ENCODE results near the gene BRMS1L. TPM values are rescaled to one million over a fixed set of nuclear protein-coding genes. Genes with fewer than 3 reads are reported as not detected.

Gene BRMS1L
- total RNA-seq, 1 experiment from 2014 or later = 8.0 TPM

- H3K36me3 ChIP-seq (ENCODE audit: low read depth) = no peaks in the 10 kb centered on the region
- H3K9me2 ChIP-seq (ENCODE audit: insufficient read depth) = no peaks in the 10 kb centered on the region
- H3K4me3 ChIP-seq = no peak overlapping the region
- CTCF ChIA-PET = no interaction called here
- H3K27me3 ChIP-seq (ENCODE audit: insufficient read depth, low read depth) = no peaks in the 10 kb centered on the region
- H3F3A ChIP-seq (ENCODE audit: insufficient read depth, low read depth) = no peaks in the 10 kb centered on the region
- H4K20me1 ChIP-seq (ENCODE audit: insufficient read depth) = no peaks in the 10 kb centered on the region
- intact Hi-C loops (cut with micrococcal nuclease; ENCODE audit: unreplicated experiment) = no loop called here
- H3K27ac ChIP-seq = no peak overlapping the region
- H3K4me1 ChIP-seq (replicated peaks; ENCODE audit: insufficient read depth) = no peaks in the 10 kb centered on the region
- no peak overlapping the region for H2AFZ ChIP-seq
- POLR2A ChIA-PET (ENCODE audit: unreplicated experiment) = no interaction called here
- no peak for DNase-seq
- TF ChIP-seq EZH2 (IDR thresholded peaks at IDR 0.05; ENCODE audit: low read depth) (no peak), CTCF (conservative IDR thresholded peaks at IDR 0.05) (no peak)
- no TSS peak for BruUV-seq (replicated peaks)
- no peaks in the 10 kb centered on the region for H3K9me3 ChIP-seq (ENCODE audit: insufficient read depth, low read depth)
- H3K79me2 ChIP-seq (ENCODE audit: low read depth) = no peaks in the 10 kb centered on the region
- no peak overlapping the region for H3K4me2 ChIP-seq
Observed at GRCh38 chr14:35855876-35856481, 29.8 kb downstream of the BRMS1L start.

DNA sequence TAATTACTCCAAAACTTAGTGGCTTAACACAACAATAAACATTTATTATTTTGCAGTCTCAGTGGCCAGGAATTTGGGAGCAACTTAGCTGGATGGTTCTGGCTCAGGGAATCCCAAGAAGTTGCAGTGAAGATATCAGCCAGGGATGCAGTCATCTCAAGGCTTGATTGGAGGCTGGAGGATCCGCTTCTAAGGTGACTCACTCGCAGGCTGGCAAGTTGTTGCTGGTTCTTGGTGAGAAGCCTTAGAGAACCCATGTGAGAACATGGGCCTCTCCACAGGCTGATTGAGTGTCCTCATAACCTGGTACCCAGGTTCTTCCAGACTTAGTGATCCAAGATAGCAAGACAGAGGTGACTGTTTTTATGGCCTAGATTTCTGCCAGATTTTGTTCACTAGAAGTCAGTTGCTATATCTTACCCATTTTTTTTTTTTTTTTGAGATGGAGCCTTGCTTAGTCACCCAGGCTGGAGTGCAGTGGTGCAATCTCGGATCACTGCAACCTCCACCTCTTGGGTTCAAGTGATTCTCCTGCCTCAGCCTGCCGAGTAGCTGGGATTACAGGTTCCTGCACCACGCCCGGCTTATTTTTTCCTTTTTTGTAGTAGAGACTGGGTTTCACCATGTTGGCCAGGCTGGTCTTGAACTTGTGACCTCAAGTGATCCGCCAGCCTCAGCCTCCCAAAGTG, 32.5 kb downstream of the BRMS1L start:
- no peak for TF ChIP-seq CTCF (conservative IDR thresholded peaks at IDR 0.05)
- TF ChIP-seq EZH2 (IDR thresholded peaks at IDR 0.05; ENCODE audit: low read depth) = no peak
- no peak overlapping the region for H3K27ac ChIP-seq
- DNase-seq = no peak
- no TSS peak for BruUV-seq (replicated peaks)
- no peaks in the 10 kb centered on the region for H3K79me2 ChIP-seq (ENCODE audit: low read depth)
- H3K4me3 ChIP-seq = no peak overlapping the region
- H3K9me2 ChIP-seq (ENCODE audit: insufficient read depth) = no peaks in the 10 kb centered on the region
- ChIA-PET CTCF (no interaction called here), POLR2A (ENCODE audit: unreplicated experiment) (no interaction called here)
- H3K36me3 ChIP-seq (ENCODE audit: low read depth) = no peaks in the 10 kb centered on the region
- intact Hi-C loops (cut with micrococcal nuclease; ENCODE audit: unreplicated experiment) = no loop called here
- H3K4me1 ChIP-seq (replicated peaks; ENCODE audit: insufficient read depth) = no peaks in the 10 kb centered on the region
- H3K9me3 ChIP-seq (ENCODE audit: insufficient read depth, low read depth) = no peaks in the 10 kb centered on the region
- H3K4me2 ChIP-seq = no peak overlapping the region
- no peak overlapping the region for H2AFZ ChIP-seq
- no peaks in the 10 kb centered on the region for H4K20me1 ChIP-seq (ENCODE audit: insufficient read depth)
- no peaks in the 10 kb centered on the region for H3K27me3 ChIP-seq (ENCODE audit: insufficient read depth, low read depth)
- H3F3A ChIP-seq (ENCODE audit: insufficient read depth, low read depth) = no peaks in the 10 kb centered on the region

- Histone ChIP-seq H2AFZ (no peak overlapping the region), H3K79me2 (ENCODE audit: low read depth) (no peaks in the 10 kb centered on the region), H4K20me1 (ENCODE audit: insufficient read depth) (no peaks in the 10 kb centered on the region), H3K4me2 (no peak overlapping the region), H3K27ac (no peak overlapping the region), H3K9me3 (ENCODE audit: insufficient read depth, low read depth) (no peaks in the 10 kb centered on the region), H3K36me3 (ENCODE audit: low read depth) (no peaks in the 10 kb centered on the region), H3K9me2 (ENCODE audit: insufficient read depth) (no peaks in the 10 kb centered on the region), H3F3A (ENCODE audit: insufficient read depth, low read depth) (no peaks in the 10 kb centered on the region), H3K4me3 (no peak overlapping the region), H3K4me1 (replicated peaks; ENCODE audit: insufficient read depth) (no peaks in the 10 kb centered on the region), H3K27me3 (ENCODE audit: insufficient read depth, low read depth) (no peaks in the 10 kb centered on the region)
- ChIA-PET CTCF (no interaction called here), POLR2A (ENCODE audit: unreplicated experiment) (no interaction called here)
- intact Hi-C loops (cut with micrococcal nuclease; ENCODE audit: unreplicated experiment) = no loop called here
- DNase-seq = no peak
- no TSS peak for BruUV-seq (replicated peaks)
- no peak for TF ChIP-seq EZH2 (IDR thresholded peaks at IDR 0.05; ENCODE audit: low read depth)
- TF ChIP-seq CTCF (conservative IDR thresholded peaks at IDR 0.05) = no peak
Observed at GRCh38 chr14:35861204-35861868, 35.2 kb downstream of the BRMS1L start.

Measured in PC-9 (cell line).